HUDEP-2 (cell line): ENCODE measurements around the gene PDE3A.
"Not testable (repeated sequence)": the region's sequence is repeated elsewhere in the genome, so short reads cannot be mapped to it uniquely, and the experiment has no call there.

Source experiments
- DNase-seq, 76 experiments: peaks; one replicate each; lab custom pipeline; 2025; ENCODE audit not compliant: unreplicated experiment in 76 of 76; lab: John Stamatoyannopoulos, UW

PDE3A gene

GRCh38 chr12:20368114-20368650, at the start of gene PDE3A:
Gene PDE3A, plus strand, starts transcription at chr12:20368537. Its CDS starts 748 bp downstream, at chr12:20369285.
- peak in 38 of 76 experiments; percentile 0 to 53 (median 20) for DNase-seq

GRCh38 chr12:20319366-20319765, 49.0 kb upstream of the PDE3A start:
- no peak for DNase-seq

GRCh38 chr12:20320552-20320951, 47.8 kb upstream of the PDE3A start:
- no peak for DNase-seq

GRCh38 chr12:20330826-20331505, 37.4 kb upstream of the PDE3A start:
- DNase-seq, result not testable (repeated sequence)

- no peak for DNase-seq
Observed at GRCh38 chr12:20339060-20339459, 29.3 kb upstream of the PDE3A start.

- no peak for DNase-seq
Observed at GRCh38 chr12:20342111-20342510, 26.2 kb upstream of the PDE3A start.

- no peak for DNase-seq
Observed at GRCh38 chr12:20345866-20346265, 22.5 kb upstream of the PDE3A start.

GRCh38 chr12:20350026-20350425, 18.3 kb upstream of the PDE3A start:
- DNase-seq, result no peak

GRCh38 chr12:20350495-20350894, 17.8 kb upstream of the PDE3A start:
- no peak for DNase-seq

GRCh38 chr12:20351406-20351805, 16.9 kb upstream of the PDE3A start:
- no peak for DNase-seq

- DNase-seq, result no peak
Observed at GRCh38 chr12:20356048-20356447, 12.3 kb upstream of the PDE3A start.

GRCh38 chr12:20360407-20360806, 7.9 kb upstream of the PDE3A start:
- DNase-seq, result no peak

- DNase-seq, result no peak
Observed at GRCh38 chr12:20361416-20361815, 6.9 kb upstream of the PDE3A start.

- no peak for DNase-seq
Observed at GRCh38 chr12:20364501-20364900, 3.8 kb upstream of the PDE3A start.

- no peak for DNase-seq
Observed at GRCh38 chr12:20366776-20367409, 1.4 kb upstream of the PDE3A start.

GRCh38 chr12:20367583-20368113, 689 bp upstream of the PDE3A start:
- DNase-seq, result no peak

GRCh38 chr12:20368651-20369304, 441 bp downstream of the PDE3A start:
- peak in 3 of 76 experiments; percentile 2 to 28 (median 5) for DNase-seq

- DNase-seq, result peak in 49 of 76 experiments; percentile 2 to 78 (median 45)
Observed at GRCh38 chr12:20369305-20370013, 1.1 kb downstream of the PDE3A start.

- peak in 1 of 76 experiments; percentile 5 for DNase-seq
Observed at GRCh38 chr12:20370014-20370386, 1.7 kb downstream of the PDE3A start.

- no peak for DNase-seq
Observed at GRCh38 chr12:20370866-20371519, 2.7 kb downstream of the PDE3A start.
